ENCODE measurements around the gene CNNM4.

The CNNM4 gene

GRCh38 chr2:96860065-96861029 is 99.6 kb downstream of the CNNM4 start:
- DNase-seq (ENCODE audit: insufficient read length, low spot score) = no peak

GRCh38 chr2:96861074-96861473 is 100.4 kb downstream of the CNNM4 start:
- no peak for TF ChIP-seq PAX5 (IDR thresholded peaks at IDR 0.05; ENCODE audit: insufficient read depth, low read length, severe bottlenecking)
- FAIRE-seq (no peak), DNase-seq (ENCODE audit: insufficient read length, low spot score) (no peak)

More at GRCh38 chr2:96860065-96861029, 99.6 kb downstream of the CNNM4 start:
- TF ChIP-seq POU2F2 (IDR thresholded peaks at IDR 0.05; ENCODE audit: low read depth, low read length) (no peak), PAX5 (IDR thresholded peaks at IDR 0.05; ENCODE audit: insufficient read depth, low read length, severe bottlenecking) (no peak), TAF1 (IDR thresholded peaks at IDR 0.05; ENCODE audit: low read depth, low read length) (no peak), POLR2AphosphoS5 (IDR thresholded peaks at IDR 0.05; ENCODE audit: low read depth, low read length) (no peak), POLR2A (IDR thresholded peaks at IDR 0.05; ENCODE audit: low read depth, low read length) (no peak), SPI1 (IDR thresholded peaks at IDR 0.05; ENCODE audit: low read depth, low read length) (no peak)
- no peak for FAIRE-seq

Data from GM12891 (cell line).